GM23338 (cell line): ENCODE results near the gene ABHD5. TPM values are rescaled to one million over a fixed set of nuclear protein-coding genes. Genes with fewer than 3 reads are reported as not detected.

ENCODE experiments used
- ATAC-seq: fragments of 200-7000 bp; cut with Tn5 transposase; 3 replicates; pipeline ENCODE4 v1.9.1; 2020
- DNase-seq: peaks from one replicate; pipeline ENCODE4 v3.0.0-alpha.2; 2015; ENCODE audit warnings: low spot score
- H2AFZ ChIP-seq: fragments of 200-600 bp; sonication (generic); 2 replicates; pipeline ENCODE4 v1.8.0; 2016; ENCODE audit warnings: antibody characterized with exemption, mild to moderate bottlenecking, moderate library complexity
- H3F3A ChIP-seq: fragments of 200-600 bp; sonication (generic); replicated peaks from 2 replicates; pipeline ENCODE4 v1.8.0; 2017; ENCODE audit warnings: antibody characterized with exemption, mixed run types, low read depth
- H3K27ac ChIP-seq: fragments of 200-600 bp; sonication (generic); 2 replicates; pipeline ENCODE4 v1.6.1; 2016; ENCODE audit warnings: low read depth
- H3K27me3 ChIP-seq: fragments of 200-600 bp; sonication (generic); 2 replicates; pipeline ENCODE4 v1.8.0; 2016; ENCODE audit warnings: mild to moderate bottlenecking, mixed run types, moderate library complexity; ENCODE audit not compliant: insufficient read depth
- H3K36me3 ChIP-seq: fragments of 200-600 bp; sonication (generic); 2 replicates; pipeline ENCODE4 v1.8.0; 2016; ENCODE audit warnings: mild to moderate bottlenecking; ENCODE audit not compliant: insufficient read depth
- H3K4me1 ChIP-seq: fragments of 200-600 bp; sonication (generic); 2 replicates; pipeline ENCODE4 v1.8.0; 2016; ENCODE audit warnings: mild to moderate bottlenecking, moderate library complexity; ENCODE audit not compliant: insufficient read depth
- H3K4me2 ChIP-seq: fragments of 200-600 bp; sonication (generic); 2 replicates; pipeline ENCODE4 v1.7.1; 2017; ENCODE audit warnings: mixed run types
- H3K4me3 ChIP-seq: fragments of 200-600 bp; sonication (generic); 2 replicates; pipeline ENCODE4 v1.6.1; 2016; ENCODE audit warnings: mixed run types
- H3K79me2 ChIP-seq: fragments of 200-600 bp; sonication (generic); replicated peaks from 2 replicates; pipeline ENCODE4 v1.8.0; 2017; ENCODE audit warnings: mild to moderate bottlenecking; ENCODE audit not compliant: insufficient read depth
- H3K9me2 ChIP-seq: fragments of 200-600 bp; sonication (generic); 2 replicates; pipeline ENCODE4 v1.8.0; 2017; ENCODE audit not compliant: insufficient read depth
- H4K20me1 ChIP-seq: fragments of 200-600 bp; sonication (generic); replicated peaks from 2 replicates; pipeline ENCODE4 v1.8.0; 2017; ENCODE audit warnings: mild to moderate bottlenecking; ENCODE audit not compliant: insufficient read depth
- H3K27ac Mint-ChIP-seq: 2 replicates; pipeline ENCODE4 v1.8.0; 2020; ENCODE audit warnings: inconsistent platforms, mild to moderate bottlenecking, moderate library complexity, mixed read lengths
- H3K27me3 Mint-ChIP-seq: 3 replicates; pipeline ENCODE4 v1.8.0; 2022; ENCODE audit warnings: low read depth, mild to moderate bottlenecking, moderate library complexity, mixed read lengths, inconsistent platforms; ENCODE audit not compliant: insufficient read depth, poor library complexity
- H3K36me3 Mint-ChIP-seq: 3 replicates; pipeline ENCODE4 v1.8.0; 2021; ENCODE audit warnings: low read depth, mild to moderate bottlenecking, inconsistent platforms, moderate library complexity, mixed read lengths
- H3K4me1 Mint-ChIP-seq: 3 replicates; pipeline ENCODE4 v1.8.0; 2020; ENCODE audit warnings: mild to moderate bottlenecking, inconsistent platforms, mixed read lengths
- H3K4me3 Mint-ChIP-seq: 3 replicates; pipeline ENCODE4 v1.8.0; 2021; ENCODE audit warnings: moderate library complexity, mild to moderate bottlenecking, inconsistent platforms, mixed read lengths
- H3K9me3 Mint-ChIP-seq: 3 replicates; pipeline ENCODE4 v1.8.0; 2020; ENCODE audit warnings: moderate library complexity, mild to moderate bottlenecking, inconsistent platforms, mixed read lengths
- CREB1 ChIP-seq: fragments of 250-450 bp; sonication (Bioruptor Pico); IDR thresholded peaks from 2 replicates; pipeline ENCODE4 v1.5.0; 2020; ENCODE audit warnings: low read depth, mild to moderate bottlenecking, moderate library complexity
- EZH2 ChIP-seq: fragments of 200-600 bp; sonication (generic); IDR thresholded peaks from one replicate; pipeline ENCODE4 v1.8.0; 2017; ENCODE audit warnings: antibody characterized with exemption, mild to moderate bottlenecking, low read depth; ENCODE audit not compliant: unreplicated experiment
- JUNB ChIP-seq: IDR thresholded peaks from one replicate; pipeline ENCODE4 v1.6.1; 2016; ENCODE audit warnings: antibody characterized with exemption; ENCODE audit not compliant: unreplicated experiment
- NANOG ChIP-seq: IDR thresholded peaks from 2 replicates; pipeline ENCODE4 v1.6.1; 2016; ENCODE audit warnings: antibody characterized with exemption, borderline replicate concordance
- STAT1 ChIP-seq: IDR thresholded peaks from one replicate; pipeline ENCODE4 v1.6.1; 2016; ENCODE audit warnings: antibody characterized with exemption; ENCODE audit not compliant: unreplicated experiment
- ZNF114 ChIP-seq: fragments of 250-450 bp; sonication (Bioruptor Pico); IDR thresholded peaks from 2 replicates; pipeline ENCODE4 v1.5.0; 2020; ENCODE audit warnings: mild to moderate bottlenecking, moderate library complexity
- ZNF331 ChIP-seq: fragments of 250-450 bp; sonication (Bioruptor Pico); IDR thresholded peaks from 2 replicates; pipeline ENCODE4 v1.5.0; 2020; ENCODE audit warnings: low read depth, mild to moderate bottlenecking, moderate library complexity
- ZNF462 ChIP-seq: fragments of 250-450 bp; sonication (Bioruptor Pico); IDR thresholded peaks from 2 replicates; pipeline ENCODE4 v1.5.0; 2020; ENCODE audit warnings: mild to moderate bottlenecking, moderate library complexity
- polyA plus RNA-seq: library from polyadenylated mRNA; unstranded; fragments of >200 nt; fragmentation: Nextera tagmentation; extraction: Ambion mirVana; gene quantifications from 2 replicates; pipeline ENCODE4 v1.2.1, GENCODE V29; 2016
- total RNA-seq: library from RNA; depleted of rRNA; stranded (reverse); fragments of >200 nt; shearing (Covaris generic); gene quantifications from 2 replicates; pipeline ENCODE4 v1.2.3, GENCODE V29; 2014

The ABHD5 gene
- total and polyA plus RNA-seq, 2 experiments from 2014 or later = 12.1 to 12.3 TPM

GRCh38 chr3:43748179-43748578, 57.4 kb downstream of the ABHD5 start:
- TF ChIP-seq ZNF462 (CRISPR knock-in tag) (no peak), EZH2 (no peak), JUNB (no peak), ZNF114 (CRISPR knock-in tag) (no peak), ZNF331 (CRISPR knock-in tag) (no peak), NANOG (no peak), CREB1 (CRISPR knock-in tag) (no peak), STAT1 (no peak)
- 0 out of 2 replicates have a peak, but pooled peaks cover 4% of the 10 kb centered on the region for H3K4me1 ChIP-seq
- no peaks in the 10 kb centered on the region for H3F3A ChIP-seq
- Mint-ChIP-seq H3K27ac (no peak overlapping the region), H3K4me3 (no peak overlapping the region), H3K27me3 (peaks cover 6% of the 10 kb centered on the region), H3K4me1 (peaks cover 7% of the 10 kb centered on the region; the same call in 2 of the 3 replicates), H3K36me3 (peaks cover 3% of the 10 kb centered on the region), H3K9me3 (peaks cover 17% of the 10 kb centered on the region)
- H3K27me3 ChIP-seq = no peaks in the 10 kb centered on the region
- H4K20me1 ChIP-seq = no peaks in the 10 kb centered on the region
- H3K4me2 ChIP-seq = no peak overlapping the region
- H3K36me3 ChIP-seq = no peaks in the 10 kb centered on the region
- H3K27ac ChIP-seq = no peak overlapping the region
- no peak overlapping the region for H3K4me3 ChIP-seq
- H3K79me2 ChIP-seq = no peaks in the 10 kb centered on the region
- peak; percentile 49 for ATAC-seq
- H3K9me2 ChIP-seq = no peaks in the 10 kb centered on the region
- H2AFZ ChIP-seq = peak overlapping the region; percentile 90
- DNase-seq = no peak
